ENCODE measurements around the gene MRPL38. TPM values are rescaled to one million over a fixed set of nuclear protein-coding genes. Genes with fewer than 3 reads are reported as not detected.
"Not testable (repeated sequence)": the region's sequence is repeated elsewhere in the genome, so short reads cannot be mapped to it uniquely, and the experiment has no call there.

The MRPL38 gene
- total RNA-seq, 4 donors from 2014 or later, result 40.6 to 117 (median 48.5) TPM

DNA sequence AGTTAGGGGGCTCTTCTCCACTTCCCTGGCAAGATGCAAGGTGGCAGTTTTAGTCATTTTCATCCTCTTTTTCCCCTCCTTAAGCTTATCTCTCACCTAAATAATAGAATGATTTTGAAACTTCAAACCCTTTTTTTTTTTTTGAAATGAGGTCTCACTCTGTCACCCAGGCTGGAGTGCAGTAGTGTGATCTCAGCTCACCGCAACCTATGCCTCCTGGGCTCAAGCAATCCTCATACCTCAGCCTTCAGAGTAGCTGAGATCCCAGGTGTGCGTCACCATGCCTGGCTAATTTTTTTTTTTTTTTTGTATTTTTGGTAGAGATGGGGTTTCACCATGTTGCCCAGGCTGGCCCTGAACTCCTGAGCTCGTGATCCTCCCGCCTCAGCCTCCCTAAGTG is 39.8 kb downstream of the MRPL38 start:
- DNase-seq; H3K9me3 ChIP-seq; in situ Hi-C loops (cut with MboI; ENCODE audit: low pct_ligation_motif_present in 1 of 4, low pct_unique_long_range_greater_than_20kb in 1 of 4, low sequenced_read_pairs in 3 of 4); H3K36me3 ChIP-seq; intact Hi-C loops (cut with DNase I; ENCODE audit: low total_unique reads); H3K27me3 ChIP-seq; H3K4me3 ChIP-seq: not testable (repeated sequence)
- WGBS, 2 donors (ENCODE audit: low coverage in 1 of 2), result 62 to 74% methylated on average over 2 to 4 of the region's 4 CpGs
- H3K4me1 ChIP-seq, result peaks cover 8 to 27% (median 23%) of the 10 kb centered on the region in 4 donors
- H3K27ac ChIP-seq, result peak overlapping the region; percentile 51 to 84 (median 78)

DNA sequence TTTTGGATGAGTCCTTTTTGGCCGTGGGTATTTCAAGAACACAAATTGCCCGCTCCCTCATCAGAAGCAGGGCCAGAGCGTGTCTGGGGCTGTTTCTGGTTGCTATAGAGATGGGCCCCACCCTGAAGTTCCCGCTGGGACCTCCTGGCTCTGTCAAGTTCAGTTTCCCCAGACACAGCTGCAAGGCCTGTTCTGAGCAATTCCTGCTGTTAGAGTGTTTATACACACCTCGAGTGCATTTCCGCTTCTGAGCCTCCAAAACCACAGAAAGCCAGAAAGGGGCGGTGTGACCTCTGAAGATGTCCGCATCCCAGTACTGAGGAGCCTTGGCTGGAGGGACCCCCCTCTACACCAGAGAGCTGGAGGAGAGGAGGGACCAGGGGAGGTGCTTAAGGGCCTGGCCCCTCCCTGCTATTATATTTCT is 40.2 kb downstream of the MRPL38 start:
- Histone ChIP-seq H3K36me3 (no peaks in the 10 kb centered on the region), H3K4me3 (no peak overlapping the region), H3K27me3 (no peaks in the 10 kb centered on the region), H3K9me3 (no peaks in the 10 kb centered on the region), H3K27ac (peak overlapping the region; percentile 51 to 84 (median 78)), H3K4me1 (peaks cover 4 to 23% (median 19%) of the 10 kb centered on the region in 4 donors)
- TF ChIP-seq POLR2AphosphoS5 (IDR thresholded peaks at IDR 0.05) (peak; percentile 61 to 84 (median 82)), POLR2A (IDR thresholded peaks at IDR 0.05) (no peak)
- WGBS, 2 donors (ENCODE audit: low coverage in 1 of 2), result 50 to 80% methylated on average over 1 to 8 of the region's 8 CpGs
- intact Hi-C loops (cut with DNase I; ENCODE audit: low total_unique reads) (no loop called here), in situ Hi-C loops (cut with MboI; ENCODE audit: low pct_ligation_motif_present in 1 of 4, low pct_unique_long_range_greater_than_20kb in 1 of 4, low sequenced_read_pairs in 3 of 4) (no loop called here)
- peak; percentile 75 for DNase-seq

DNA sequence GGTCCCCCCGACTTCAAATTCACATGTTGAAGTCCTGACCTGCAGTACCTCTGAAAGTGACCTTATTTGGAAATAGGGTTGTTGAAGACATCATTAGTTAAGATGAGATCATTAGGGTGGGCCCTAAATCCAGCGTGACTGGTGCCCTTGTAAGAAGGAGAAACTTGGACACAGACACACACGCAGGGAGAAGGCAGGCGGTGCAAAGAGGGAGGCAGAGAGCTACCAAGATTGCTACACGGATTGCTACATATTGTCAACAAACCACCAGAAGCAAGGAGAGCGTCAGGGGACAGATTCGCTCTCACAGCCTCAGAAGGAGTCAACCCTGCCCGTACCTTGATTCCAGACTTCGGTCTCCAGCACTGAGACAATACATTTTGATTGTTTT is 42.8 kb downstream of the MRPL38 start:
- Histone ChIP-seq H3K9me3 (no peaks in the 10 kb centered on the region), H3K36me3 (no peaks in the 10 kb centered on the region), H3K4me3 (no peak overlapping the region), H3K27ac (peak overlapping the region; percentile 31 to 59 (median 38)), H3K27me3 (no peaks in the 10 kb centered on the region), H3K4me1 (peaks cover 0 to 29% (median 10%) of the 10 kb centered on the region in 4 donors)
- in situ Hi-C loops (cut with MboI; ENCODE audit: low pct_ligation_motif_present in 1 of 4, low pct_unique_long_range_greater_than_20kb in 1 of 4, low sequenced_read_pairs in 3 of 4) (no loop called here), intact Hi-C loops (cut with DNase I; ENCODE audit: low total_unique reads) (no loop called here)
- DNase-seq, result no peak
- TF ChIP-seq POLR2AphosphoS5 (IDR thresholded peaks at IDR 0.05) (peak; percentile 10 to 23 (median 22)), EP300 (IDR thresholded peaks at IDR 0.05; ENCODE audit: low read depth) (no peak)
- TF ChIP-seq, protein P1, sequence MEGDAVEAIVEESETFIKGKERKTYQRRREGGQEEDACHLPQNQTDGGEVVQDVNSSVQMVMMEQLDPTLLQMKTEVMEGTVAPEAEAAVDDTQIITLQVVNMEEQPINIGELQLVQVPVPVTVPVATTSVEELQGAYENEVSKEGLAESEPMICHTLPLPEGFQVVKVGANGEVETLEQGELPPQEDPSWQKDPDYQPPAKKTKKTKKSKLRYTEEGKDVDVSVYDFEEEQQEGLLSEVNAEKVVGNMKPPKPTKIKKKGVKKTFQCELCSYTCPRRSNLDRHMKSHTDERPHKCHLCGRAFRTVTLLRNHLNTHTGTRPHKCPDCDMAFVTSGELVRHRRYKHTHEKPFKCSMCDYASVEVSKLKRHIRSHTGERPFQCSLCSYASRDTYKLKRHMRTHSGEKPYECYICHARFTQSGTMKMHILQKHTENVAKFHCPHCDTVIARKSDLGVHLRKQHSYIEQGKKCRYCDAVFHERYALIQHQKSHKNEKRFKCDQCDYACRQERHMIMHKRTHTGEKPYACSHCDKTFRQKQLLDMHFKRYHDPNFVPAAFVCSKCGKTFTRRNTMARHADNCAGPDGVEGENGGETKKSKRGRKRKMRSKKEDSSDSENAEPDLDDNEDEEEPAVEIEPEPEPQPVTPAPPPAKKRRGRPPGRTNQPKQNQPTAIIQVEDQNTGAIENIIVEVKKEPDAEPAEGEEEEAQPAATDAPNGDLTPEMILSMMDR (IDR thresholded peaks at IDR 0.05), result no peak
- WGBS, 2 donors (ENCODE audit: low coverage in 1 of 2), result 67 to 69% methylated on average over 1 to 9 of the region's 9 CpGs

DNA sequence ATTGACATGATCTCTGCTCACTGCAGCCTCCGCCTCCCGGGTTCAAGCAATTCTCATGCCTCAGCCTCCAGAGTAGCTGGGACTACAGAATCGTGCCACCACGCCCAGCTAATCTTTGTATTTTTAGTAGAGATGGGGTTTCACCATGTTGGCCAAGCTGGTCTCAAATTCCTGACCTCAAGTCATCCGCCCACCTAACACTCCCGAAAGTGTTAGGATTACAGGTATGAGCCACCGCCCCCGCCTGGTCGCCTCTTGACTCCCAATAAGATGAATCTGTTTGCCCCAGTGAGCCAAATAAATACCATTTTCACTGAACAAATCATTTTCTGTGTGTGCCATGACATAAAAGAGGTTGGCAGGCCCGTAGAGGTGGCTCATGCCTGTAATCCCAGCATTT is 45.3 kb downstream of the MRPL38 start:
- H3K4me3 ChIP-seq; H3K27me3 ChIP-seq; H3K9me3 ChIP-seq; DNase-seq; in situ Hi-C loops (cut with MboI; ENCODE audit: low pct_ligation_motif_present in 1 of 4, low pct_unique_long_range_greater_than_20kb in 1 of 4, low sequenced_read_pairs in 3 of 4); H3K36me3 ChIP-seq: not testable (repeated sequence)
- WGBS, 2 donors (ENCODE audit: low coverage in 1 of 2), result 81 to 89% methylated on average over 10 of the region's 10 CpGs
- intact Hi-C loops (cut with DNase I; ENCODE audit: low total_unique reads), result loop anchor here (10.0 kb wide), 1 partner anchor 75 kb away; the partner anchor contains the start of gene UNK
- peaks cover 4 to 27% (median 15%) of the 10 kb centered on the region in 4 donors for H3K4me1 ChIP-seq
- peak overlapping the region; percentile 47 to 70 (median 60) for H3K27ac ChIP-seq

DNA sequence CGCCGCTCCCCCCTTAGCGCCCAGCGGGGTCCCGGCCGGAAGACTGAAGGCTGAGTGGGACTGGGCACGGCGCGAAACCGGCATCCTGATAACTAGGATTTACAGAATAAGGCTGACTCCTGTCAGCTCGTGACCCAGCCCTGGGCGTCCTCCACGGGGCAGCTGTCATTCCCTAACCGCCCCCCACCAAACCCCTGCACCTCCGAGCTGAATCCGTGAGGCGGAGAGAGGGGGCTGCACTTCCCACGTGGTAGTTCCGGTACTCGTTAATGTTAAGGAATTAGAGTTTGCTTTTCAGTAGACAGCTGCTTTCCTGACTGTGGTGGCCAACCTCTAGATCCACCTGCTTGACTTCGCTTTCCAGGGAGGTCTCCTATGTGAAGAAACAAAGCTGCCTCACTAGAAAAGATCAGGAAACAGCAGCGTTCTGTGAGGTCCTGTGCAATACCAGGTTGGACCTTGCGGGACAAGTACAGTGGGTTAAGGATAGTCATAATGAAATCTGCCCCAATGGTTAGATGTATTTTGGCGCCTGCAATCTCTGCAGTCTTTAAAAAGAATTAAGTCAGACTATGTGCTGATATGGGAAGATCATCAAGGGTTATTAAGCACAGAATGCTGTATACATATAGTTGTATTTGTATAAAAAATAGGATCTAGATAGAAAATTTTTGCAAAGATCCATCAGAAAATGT is 48.5 kb downstream of the MRPL38 start:
- in situ Hi-C loops (cut with MboI; ENCODE audit: low pct_ligation_motif_present in 1 of 4, low pct_unique_long_range_greater_than_20kb in 1 of 4, low sequenced_read_pairs in 3 of 4) (no loop called here), intact Hi-C loops (cut with DNase I; ENCODE audit: low total_unique reads) (loop anchor here (10.0 kb wide), 1 partner anchor 71 kb away; the partner anchor contains the start of gene UNK)
- DNase-seq, result peak; percentile 51
- Histone ChIP-seq H3K27me3 (no peaks in the 10 kb centered on the region), H3K4me3 (peak overlapping the region; percentile 69 to 99 (median 87)), H3K36me3 (peaks cover 0 to 6% (median 2%) of the 10 kb centered on the region in 4 donors), H3K9me3 (no peaks in the 10 kb centered on the region), H3K4me1 (peaks cover 12 to 43% (median 22%) of the 10 kb centered on the region in 4 donors), H3K27ac (peak overlapping the region; percentile 94 to 100 (median 96))
- TF ChIP-seq, protein P1 (IDR thresholded peaks at IDR 0.05), result no peak
- WGBS, 2 donors (ENCODE audit: low coverage in 1 of 2), result 0 to 2% methylated on average over 2 to 14 of the region's 24 CpGs
